Measurements from ENCODE around the gene SLC19A1. TPM values are rescaled to one million over a fixed set of nuclear protein-coding genes. Genes with fewer than 3 reads are reported as not detected.

Gene SLC19A1
- polyA plus RNA-seq, 1 of the 3 experiments (the other 2 are of a cell fraction) = 15.0 TPM

- H3K27ac ChIP-seq (ENCODE audit: low read depth in 2 of 2, low read length in 1 of 2) = no peak overlapping the region
- no peak overlapping the region for H3K9ac ChIP-seq
- H2AFZ ChIP-seq (ENCODE audit: low read depth) = no peak overlapping the region
- WGBS (ENCODE audit: low lambda C conversion rate) = 89% methylated on average over 14 of the region's 22 CpGs
- no peaks in the 10 kb centered on the region for H3K79me2 ChIP-seq (ENCODE audit: insufficient read depth)
- POLR2A ChIA-PET = interaction anchor here (0.9 kb wide), 1 partner anchor 15 kb away, joined by 3 read pairs; no protein-coding TSS in a partner anchor
- H3K4me3 ChIP-seq (ENCODE audit: low read depth in 2 of 2, low read length in 1 of 2) = no peak overlapping the region
- CTCF ChIA-PET = interaction anchor here (0.6 to 0.8 kb wide), 2 partner anchors 10 to 28 kb away, joined by 3 read pairs; no protein-coding TSS in a partner anchor
- H4K20me1 ChIP-seq (ENCODE audit: insufficient read depth) = no peaks in the 10 kb centered on the region
- no peak for DNase-seq
- H3K4me2 ChIP-seq = no peak overlapping the region
- no peak for TF ChIP-seq NFIC (IDR thresholded peaks at IDR 0.05; ENCODE audit: borderline replicate concordance)
- no peak for TF ChIP-seq GABPA (IDR thresholded peaks at IDR 0.05; ENCODE audit: low read depth)
- no peak for TF ChIP-seq MEF2A (IDR thresholded peaks at IDR 0.05; ENCODE audit: borderline replicate concordance, low read depth)
- TF ChIP-seq SMC3 (IDR thresholded peaks at IDR 0.05; ENCODE audit: low read depth, low read length) = no peak
- no peak for TF ChIP-seq TAF1 (IDR thresholded peaks at IDR 0.05; ENCODE audit: borderline replicate concordance, low read depth, low read length)
- TF ChIP-seq POLR2AphosphoS5 (IDR thresholded peaks at IDR 0.05; ENCODE audit: low read depth, low read length) = no peak
- TF ChIP-seq, protein P1, sequence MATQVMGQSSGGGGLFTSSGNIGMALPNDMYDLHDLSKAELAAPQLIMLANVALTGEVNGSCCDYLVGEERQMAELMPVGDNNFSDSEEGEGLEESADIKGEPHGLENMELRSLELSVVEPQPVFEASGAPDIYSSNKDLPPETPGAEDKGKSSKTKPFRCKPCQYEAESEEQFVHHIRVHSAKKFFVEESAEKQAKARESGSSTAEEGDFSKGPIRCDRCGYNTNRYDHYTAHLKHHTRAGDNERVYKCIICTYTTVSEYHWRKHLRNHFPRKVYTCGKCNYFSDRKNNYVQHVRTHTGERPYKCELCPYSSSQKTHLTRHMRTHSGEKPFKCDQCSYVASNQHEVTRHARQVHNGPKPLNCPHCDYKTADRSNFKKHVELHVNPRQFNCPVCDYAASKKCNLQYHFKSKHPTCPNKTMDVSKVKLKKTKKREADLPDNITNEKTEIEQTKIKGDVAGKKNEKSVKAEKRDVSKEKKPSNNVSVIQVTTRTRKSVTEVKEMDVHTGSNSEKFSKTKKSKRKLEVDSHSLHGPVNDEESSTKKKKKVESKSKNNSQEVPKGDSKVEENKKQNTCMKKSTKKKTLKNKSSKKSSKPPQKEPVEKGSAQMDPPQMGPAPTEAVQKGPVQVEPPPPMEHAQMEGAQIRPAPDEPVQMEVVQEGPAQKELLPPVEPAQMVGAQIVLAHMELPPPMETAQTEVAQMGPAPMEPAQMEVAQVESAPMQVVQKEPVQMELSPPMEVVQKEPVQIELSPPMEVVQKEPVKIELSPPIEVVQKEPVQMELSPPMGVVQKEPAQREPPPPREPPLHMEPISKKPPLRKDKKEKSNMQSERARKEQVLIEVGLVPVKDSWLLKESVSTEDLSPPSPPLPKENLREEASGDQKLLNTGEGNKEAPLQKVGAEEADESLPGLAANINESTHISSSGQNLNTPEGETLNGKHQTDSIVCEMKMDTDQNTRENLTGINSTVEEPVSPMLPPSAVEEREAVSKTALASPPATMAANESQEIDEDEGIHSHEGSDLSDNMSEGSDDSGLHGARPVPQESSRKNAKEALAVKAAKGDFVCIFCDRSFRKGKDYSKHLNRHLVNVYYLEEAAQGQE (IDR thresholded peaks at IDR 0.05; ENCODE audit: low read depth, low read length) = no peak
- no peak for TF ChIP-seq GATA2 (CRISPR knock-in tag; IDR thresholded peaks at IDR 0.05)
- no peak for TF ChIP-seq MAX (IDR thresholded peaks at IDR 0.05; ENCODE audit: low read depth)
- TF ChIP-seq USF2 (IDR thresholded peaks at IDR 0.05; ENCODE audit: borderline replicate concordance, low read depth, low read length) = no peak
- TF ChIP-seq FOSL2 (IDR thresholded peaks at IDR 0.05; ENCODE audit: borderline replicate concordance, low read depth) = no peak
- no peak for TF ChIP-seq RAD21 (IDR thresholded peaks at IDR 0.05; ENCODE audit: low read length)
- no peak for TF ChIP-seq TCF12 (IDR thresholded peaks at IDR 0.05)
- no peak for TF ChIP-seq NRF1 (IDR thresholded peaks at IDR 0.05; ENCODE audit: low read depth, low read length)
- TF ChIP-seq MXI1 (IDR thresholded peaks at IDR 0.05; ENCODE audit: low read depth, low read length) = no peak
- TF ChIP-seq TEAD4 (IDR thresholded peaks at IDR 0.05; ENCODE audit: borderline replicate concordance, insufficient read depth) = no peak
- TF ChIP-seq JUND (IDR thresholded peaks at IDR 0.05) = no peak
- no peak for TF ChIP-seq CHD2 (IDR thresholded peaks at IDR 0.05; ENCODE audit: low read length, partially characterized antibody)
- TF ChIP-seq EP300 (IDR thresholded peaks at IDR 0.05; ENCODE audit: borderline replicate concordance in 1 of 2, low read depth in 1 of 2, low read length in 1 of 2) = no peak
- no peaks in the 10 kb centered on the region for H3K9me2 ChIP-seq
- peaks cover 2 to 6% of the 10 kb centered on the region in 2 experiments for H3K36me3 ChIP-seq (replicated peaks in 1 of 2; ENCODE audit: control insufficient read depth in 1 of 2, insufficient read depth in 2 of 2, low read length in 1 of 2)
- H3K9me3 ChIP-seq = no peaks in the 10 kb centered on the region
- no peaks in the 10 kb centered on the region; a peak in 1 of 4 replicates for H3K4me1 ChIP-seq (ENCODE audit: control insufficient read depth in 1 of 2, insufficient read depth in 2 of 2, low read depth in 1 of 2, low read length in 1 of 2)
- peaks cover 9% of the 10 kb centered on the region for H3F3A ChIP-seq (replicated peaks; ENCODE audit: insufficient read depth)
- no peaks in the 10 kb centered on the region for H3K27me3 ChIP-seq (ENCODE audit: insufficient read depth)
Measured at GRCh38 chr21:45506241-45506817, 35.9 kb downstream of the SLC19A1 start.

Measured in SK-N-SH (cell line).